Stimulated activated CD4-positive, alpha-beta T cell treated with anti-CD3 and anti-CD28 coated beads, Interleukin-4, amount 100 ng/mL, for 24 hours (primary cell): Measurements from ENCODE around the gene NPTN.

ENCODE experiments used
- DNase-seq: peaks from one replicate; pipeline ENCODE4 v3.0.0-alpha.2; 2020

NPTN gene

DNA sequence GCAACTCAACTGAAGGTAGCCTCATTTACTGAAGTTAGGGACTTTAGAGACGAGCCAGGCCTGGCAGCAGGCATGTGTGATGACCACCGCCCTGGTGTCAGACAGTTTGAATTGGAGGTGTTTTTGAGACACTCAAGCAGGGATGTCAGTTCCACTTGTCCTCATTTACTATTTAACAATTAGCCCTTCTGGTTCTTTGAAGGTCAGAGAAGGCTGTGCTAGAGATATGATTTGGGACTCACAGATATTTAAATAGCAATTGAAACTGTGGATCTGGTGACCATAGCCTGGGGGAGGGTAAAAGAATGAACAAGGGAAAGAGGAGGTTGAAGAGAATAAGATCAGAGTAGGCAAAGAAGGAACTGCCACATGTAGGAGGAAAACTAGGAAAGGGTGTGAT lies 115.6 kb downstream of the NPTN start:
- no peak for DNase-seq

DNA sequence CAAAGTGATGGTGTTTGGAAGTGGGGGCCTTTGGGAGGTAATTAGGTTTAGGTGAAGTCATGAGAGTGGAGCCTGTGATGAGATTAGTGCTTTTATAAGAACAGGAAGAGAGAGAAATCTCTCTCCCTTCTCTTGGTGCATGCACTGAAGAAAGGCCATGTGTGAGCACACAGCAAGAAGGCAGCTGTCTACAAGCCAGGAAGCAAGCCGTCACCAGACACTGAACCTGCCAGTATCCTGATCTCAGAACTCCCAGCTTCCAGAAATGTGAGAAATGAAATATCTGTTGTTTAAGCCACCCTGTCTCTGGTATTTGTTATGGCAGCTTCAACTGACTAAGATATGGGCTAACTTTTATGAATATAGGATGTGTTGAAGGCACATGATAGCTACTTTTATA lies 117.7 kb downstream of the NPTN start:
- no peak for DNase-seq
